ENCODE results near the gene OR5H15. TPM values are rescaled to one million over a fixed set of nuclear protein-coding genes. Genes with fewer than 3 reads are reported as not detected.
"Not testable (repeated sequence)": the region's sequence is repeated elsewhere in the genome, so short reads cannot be mapped to it uniquely, and the experiment has no call there.

OR5H15 gene
- total RNA-seq, result not detected
- not detected for polyA plus RNA-seq

DNA sequence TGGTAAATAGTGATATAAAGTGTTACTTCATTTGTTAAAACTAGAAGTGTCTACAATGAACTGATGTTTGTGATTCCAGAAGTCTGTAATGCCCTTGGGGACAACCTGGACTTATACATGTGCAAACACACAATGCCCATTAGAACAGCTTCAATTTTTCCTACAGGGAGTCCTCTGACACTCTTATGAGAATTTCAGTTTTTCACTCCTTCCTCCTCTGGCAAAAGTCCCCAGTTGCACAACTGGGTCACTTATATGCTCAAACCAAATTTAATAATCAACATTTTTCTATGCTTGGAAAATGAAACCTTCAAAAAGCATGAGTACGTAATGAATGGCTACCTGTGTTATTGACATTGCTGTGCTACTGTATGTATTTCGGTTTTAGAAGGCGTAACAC, at the start of gene OR5H15:
OR5H15 (plus strand) TSS at position 301 of the 400 bp plus-strand sequence. CDS start 2,004 bp downstream, outside the sequence.
- no peak within 1 kb of the TSS for H3K27ac Mint-ChIP-seq
- H3K36me3 ChIP-seq (ENCODE audit: insufficient read depth, low read length), result no peaks in the 10 kb centered on the region
- no peaks in the 10 kb centered on the region for H3K4me1 ChIP-seq (ENCODE audit: insufficient read depth, low read length)
- H3K9me3 ChIP-seq (ENCODE audit: control insufficient read depth in 1 of 2, low read length in 2 of 2), result no peaks in the 10 kb centered on the region
- no peak within 1 kb of the TSS for H3K4me3 ChIP-seq (ENCODE audit: low read length in 2 of 2)
- H3K4me3 Mint-ChIP-seq, result no peak within 1 kb of the TSS
- no peaks in the 10 kb centered on the region for H3K27me3 ChIP-seq (ENCODE audit: insufficient read depth, low read length)
- POLR2A ChIA-PET (ENCODE audit: partially characterized antibody), result no interaction called here
- no peaks in the 10 kb centered on the region for H3K4me1 Mint-ChIP-seq
- intact Hi-C loops (cut with micrococcal nuclease), result no loop called here
- H3K27ac ChIP-seq (ENCODE audit: low read depth, low read length), result no peak within 1 kb of the TSS
- peaks cover 2 to 4% of the 10 kb centered on the region in 2 donors for H3K27me3 Mint-ChIP-seq
- no peaks in the 10 kb centered on the region for H3K36me3 Mint-ChIP-seq
- CTCF ChIA-PET (ENCODE audit: partially characterized antibody), result no interaction called here
- no peak for DNase-seq
- H3K9me3 Mint-ChIP-seq, result no peaks in the 10 kb centered on the region

DNA sequence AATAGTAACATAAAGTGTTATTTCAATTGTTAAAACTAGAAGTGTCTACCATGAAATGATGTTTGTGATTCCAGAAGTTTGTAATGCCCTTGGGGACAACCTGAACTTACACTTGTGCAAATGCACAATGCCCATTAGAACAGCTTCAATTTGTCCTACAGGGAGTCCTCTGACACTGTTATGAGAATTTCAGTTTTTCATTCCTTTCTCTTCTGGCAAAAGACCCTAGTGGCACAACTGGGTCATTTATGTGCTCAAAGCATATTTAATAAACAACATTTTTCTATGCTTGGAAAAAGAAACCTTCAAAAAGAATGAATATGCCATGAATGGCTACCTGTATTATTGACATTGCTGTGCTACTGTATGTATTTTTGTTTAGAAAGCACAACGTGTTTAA, 36.1 kb upstream of the OR5H15 start, which contains the start of gene OR5H1:
OR5H1 (plus strand) TSS at position 301 of the 400 bp plus-strand sequence. CDS start 1,977 bp downstream, outside the sequence.
- H3K27me3 ChIP-seq (ENCODE audit: insufficient read depth, low read length), result no peaks in the 10 kb centered on the region
- no peak within 1 kb of the TSS for H3K4me3 ChIP-seq (ENCODE audit: low read length in 2 of 2)
- no peaks in the 10 kb centered on the region for H3K4me1 ChIP-seq (ENCODE audit: insufficient read depth, low read length)
- no peak for DNase-seq
- peaks cover 4 to 5% of the 10 kb centered on the region in 2 donors for H3K27me3 Mint-ChIP-seq
- no peak within 1 kb of the TSS for H3K4me3 Mint-ChIP-seq
- H3K27ac ChIP-seq (ENCODE audit: low read depth, low read length), result no peak within 1 kb of the TSS
- ChIA-PET POLR2A (ENCODE audit: partially characterized antibody) (no interaction called here), CTCF (ENCODE audit: partially characterized antibody) (no interaction called here)
- no peaks in the 10 kb centered on the region for H3K36me3 ChIP-seq (ENCODE audit: insufficient read depth, low read length)
- intact Hi-C loops (cut with micrococcal nuclease), result no loop called here
- no peaks in the 10 kb centered on the region for H3K4me1 Mint-ChIP-seq
- no peaks in the 10 kb centered on the region for H3K9me3 Mint-ChIP-seq
- no peaks in the 10 kb centered on the region for H3K36me3 Mint-ChIP-seq
- H3K27ac Mint-ChIP-seq, result no peak within 1 kb of the TSS
- no peaks in the 10 kb centered on the region for H3K9me3 ChIP-seq (ENCODE audit: control insufficient read depth in 1 of 2, low read length in 2 of 2)

DNA sequence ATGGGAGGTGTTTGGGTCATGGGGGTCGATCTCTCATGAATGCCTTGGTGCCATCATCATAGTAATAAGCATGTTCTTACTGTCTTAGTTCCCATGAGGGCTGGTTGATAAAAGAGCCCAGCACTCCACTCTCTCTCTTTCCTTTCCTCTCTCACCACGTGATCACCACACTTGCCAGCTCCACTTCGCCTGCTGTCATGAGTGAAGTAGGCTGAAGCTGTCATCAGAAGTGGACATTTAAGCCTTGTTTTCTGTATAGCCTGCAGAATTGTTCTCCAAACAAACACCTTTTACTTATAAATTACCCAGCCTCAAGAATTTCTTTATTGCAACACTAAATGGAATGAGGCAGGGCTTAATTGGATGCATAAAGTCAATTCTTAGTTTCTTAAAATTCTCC, 29.9 kb upstream of the OR5H15 start:
- no peaks in the 10 kb centered on the region for H3K9me3 ChIP-seq (ENCODE audit: control insufficient read depth in 1 of 2, low read length in 2 of 2)
- H3K36me3 ChIP-seq (ENCODE audit: insufficient read depth, low read length), result no peaks in the 10 kb centered on the region
- Mint-ChIP-seq H3K4me3 (no peak overlapping the region), H3K4me1 (no peaks in the 10 kb centered on the region), H3K27ac (no peak overlapping the region), H3K27me3 (peaks cover 0 to 6% of the 10 kb centered on the region in 2 donors), H3K36me3 (no peaks in the 10 kb centered on the region), H3K9me3 (no peaks in the 10 kb centered on the region)
- ChIA-PET POLR2A (ENCODE audit: partially characterized antibody) (no interaction called here), CTCF (ENCODE audit: partially characterized antibody) (no interaction called here)
- no peak overlapping the region for H3K27ac ChIP-seq (ENCODE audit: low read depth, low read length)
- intact Hi-C loops (cut with micrococcal nuclease), result no loop called here
- no peaks in the 10 kb centered on the region for H3K27me3 ChIP-seq (ENCODE audit: insufficient read depth, low read length)
- no peak for DNase-seq
- no peak overlapping the region for H3K4me3 ChIP-seq (ENCODE audit: low read length in 2 of 2)
- no peaks in the 10 kb centered on the region for H3K4me1 ChIP-seq (ENCODE audit: insufficient read depth, low read length)

DNA sequence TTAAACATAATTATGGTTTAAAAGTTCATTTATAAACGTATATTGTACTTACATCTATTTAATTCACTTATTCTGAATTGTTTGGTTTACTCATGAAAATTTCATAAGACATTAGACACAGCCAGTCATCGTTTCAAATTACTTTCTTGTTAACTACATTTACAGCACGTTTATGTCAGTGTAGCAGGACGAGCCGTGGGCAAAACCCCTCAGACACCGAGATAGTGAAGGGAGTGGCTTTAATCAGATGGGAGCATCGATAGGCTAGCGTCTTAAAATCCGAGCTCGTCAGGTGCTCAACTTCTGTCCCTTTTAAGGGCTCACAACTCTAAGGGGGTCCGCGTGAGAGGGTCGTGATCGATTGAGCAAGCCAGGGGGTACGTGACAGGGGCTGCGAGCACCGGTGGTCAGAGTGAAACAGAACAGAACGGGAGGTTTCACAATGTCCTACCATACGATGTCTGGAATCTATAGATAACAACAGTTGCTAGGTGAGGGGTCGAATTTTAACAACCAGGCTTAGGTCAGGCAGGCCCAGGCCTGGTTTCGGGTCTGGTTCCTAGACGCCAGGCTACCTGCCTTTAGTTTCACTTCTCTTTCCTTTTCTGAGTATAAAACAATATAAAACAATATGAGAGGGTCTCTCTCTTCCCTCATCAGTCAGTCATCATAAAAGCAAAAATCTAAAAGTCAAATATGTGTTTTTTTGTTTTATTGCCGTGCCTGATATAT, 28.5 kb upstream of the OR5H15 start:
- H3K27ac ChIP-seq (ENCODE audit: low read depth, low read length); H3K4me3 Mint-ChIP-seq; H3K9me3 Mint-ChIP-seq; H3K27me3 Mint-ChIP-seq; POLR2A ChIA-PET (ENCODE audit: partially characterized antibody); H3K27me3 ChIP-seq (ENCODE audit: insufficient read depth, low read length); H3K36me3 ChIP-seq (ENCODE audit: insufficient read depth, low read length); DNase-seq; H3K4me3 ChIP-seq (ENCODE audit: low read length in 2 of 2); H3K27ac Mint-ChIP-seq; H3K36me3 Mint-ChIP-seq; intact Hi-C loops (cut with micrococcal nuclease); H3K4me1 Mint-ChIP-seq; CTCF ChIA-PET (ENCODE audit: partially characterized antibody); H3K9me3 ChIP-seq (ENCODE audit: control insufficient read depth in 1 of 2, low read length in 2 of 2); H3K4me1 ChIP-seq (ENCODE audit: insufficient read depth, low read length): not testable (repeated sequence)

DNA sequence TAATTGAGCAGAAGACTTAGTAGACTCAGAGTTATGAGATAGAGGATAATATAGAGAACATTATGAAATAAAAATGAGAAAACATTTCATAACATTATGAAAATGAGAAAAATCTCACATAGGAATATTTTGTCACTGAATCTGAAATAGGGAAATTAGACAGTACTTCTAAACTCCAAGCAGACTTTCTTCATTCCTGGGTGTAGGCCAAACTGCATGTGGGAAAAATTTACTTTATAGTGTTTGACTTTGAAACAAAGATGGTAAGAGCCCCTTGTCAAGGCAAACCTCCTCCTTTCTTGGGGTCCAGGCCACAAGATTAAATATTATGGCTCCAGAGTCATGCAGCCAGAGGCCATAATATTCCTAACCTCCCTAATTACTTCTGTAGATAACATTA, 26.0 kb upstream of the OR5H15 start:
- H3K4me3 ChIP-seq (ENCODE audit: low read length in 2 of 2), result no peak overlapping the region
- H3K27me3 Mint-ChIP-seq, result peaks cover 4 to 8% of the 10 kb centered on the region in 2 donors
- no peak overlapping the region for H3K27ac Mint-ChIP-seq
- no peaks in the 10 kb centered on the region for H3K27me3 ChIP-seq (ENCODE audit: insufficient read depth, low read length)
- no peaks in the 10 kb centered on the region for H3K36me3 ChIP-seq (ENCODE audit: insufficient read depth, low read length)
- H3K27ac ChIP-seq (ENCODE audit: low read depth, low read length), result no peak overlapping the region
- intact Hi-C loops (cut with micrococcal nuclease), result loop anchor here (2.0 kb wide), 1 partner anchor 42 kb away; no protein-coding TSS in a partner anchor
- no peaks in the 10 kb centered on the region for H3K4me1 Mint-ChIP-seq
- ChIA-PET CTCF (ENCODE audit: partially characterized antibody) (no interaction called here), POLR2A (ENCODE audit: partially characterized antibody) (no interaction called here)
- DNase-seq, result no peak
- H3K4me1 ChIP-seq (ENCODE audit: insufficient read depth, low read length), result no peaks in the 10 kb centered on the region
- no peak overlapping the region for H3K4me3 Mint-ChIP-seq
- H3K9me3 Mint-ChIP-seq, result no peaks in the 10 kb centered on the region
- H3K36me3 Mint-ChIP-seq, result no peaks in the 10 kb centered on the region
- H3K9me3 ChIP-seq (ENCODE audit: control insufficient read depth in 1 of 2, low read length in 2 of 2), result no peaks in the 10 kb centered on the region

DNA sequence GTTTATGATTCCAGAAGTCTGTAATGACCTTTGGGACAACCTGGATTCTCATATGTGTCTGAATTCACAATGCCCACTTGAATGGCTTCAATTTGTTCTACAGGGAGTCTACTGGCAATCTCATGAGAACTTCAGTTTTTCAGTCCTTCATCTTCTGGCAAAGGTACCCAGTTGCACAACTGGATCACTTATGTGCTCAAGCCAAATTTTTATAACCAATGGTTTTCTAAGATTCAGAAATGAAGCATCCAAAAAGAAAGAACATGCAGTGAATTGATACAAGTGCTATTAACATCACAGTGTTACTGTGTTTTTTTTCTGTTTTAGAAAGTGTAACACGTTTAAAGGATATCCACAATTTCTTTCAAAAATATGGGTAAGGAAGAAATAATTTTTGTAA, 19.3 kb upstream of the OR5H15 start, which contains the start of gene OR5H14:
OR5H14 (plus strand) TSS at position 301 of the 400 bp plus-strand sequence. CDS start 1,907 bp downstream, outside the sequence.
- Histone ChIP-seq H3K36me3 (ENCODE audit: insufficient read depth, low read length) (no peaks in the 10 kb centered on the region), H3K4me3 (ENCODE audit: low read length in 2 of 2) (no peak within 1 kb of the TSS), H3K27me3 (ENCODE audit: insufficient read depth, low read length) (no peaks in the 10 kb centered on the region), H3K9me3 (ENCODE audit: control insufficient read depth in 1 of 2, low read length in 2 of 2) (no peaks in the 10 kb centered on the region), H3K27ac (ENCODE audit: low read depth, low read length) (no peak within 1 kb of the TSS), H3K4me1 (ENCODE audit: insufficient read depth, low read length) (no peaks in the 10 kb centered on the region)
- no peak within 1 kb of the TSS for H3K4me3 Mint-ChIP-seq
- peaks cover 2 to 14% of the 10 kb centered on the region in 2 donors for H3K27me3 Mint-ChIP-seq
- intact Hi-C loops (cut with micrococcal nuclease), result no loop called here
- no peaks in the 10 kb centered on the region for H3K4me1 Mint-ChIP-seq
- no peaks in the 10 kb centered on the region for H3K36me3 Mint-ChIP-seq
- POLR2A ChIA-PET (ENCODE audit: partially characterized antibody), result no interaction called here
- H3K9me3 Mint-ChIP-seq, result peaks cover 0 to under 1% (median 0%) of the 10 kb centered on the region in 8 donors
- CTCF ChIA-PET (ENCODE audit: partially characterized antibody), result no interaction called here
- no peak for DNase-seq
- H3K27ac Mint-ChIP-seq, result no peak within 1 kb of the TSS

DNA sequence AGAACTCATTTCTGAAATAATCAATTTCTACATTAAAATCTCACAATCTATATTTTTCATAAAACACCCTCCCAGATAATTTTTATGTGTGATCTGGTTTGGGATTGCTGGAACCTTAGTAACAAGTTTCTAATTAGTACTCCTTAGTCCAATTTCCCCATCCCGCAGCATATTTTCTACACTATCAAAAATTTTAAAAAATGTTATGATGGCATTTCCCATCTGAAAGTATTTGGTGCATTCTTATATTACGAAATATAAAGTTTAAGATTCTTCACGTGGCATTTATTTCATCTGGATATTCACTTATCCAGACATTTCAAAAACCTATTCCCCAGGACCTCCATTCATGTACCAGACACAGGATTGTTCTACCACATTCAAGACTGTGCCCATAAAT, 17.7 kb upstream of the OR5H15 start:
- CTCF ChIA-PET (ENCODE audit: partially characterized antibody), result no interaction called here
- H3K27me3 ChIP-seq (ENCODE audit: insufficient read depth, low read length), result no peaks in the 10 kb centered on the region
- no peaks in the 10 kb centered on the region for H3K9me3 ChIP-seq (ENCODE audit: control insufficient read depth in 1 of 2, low read length in 2 of 2)
- Mint-ChIP-seq H3K27me3 (peaks cover 0 to 8% of the 10 kb centered on the region in 2 donors), H3K9me3 (peaks cover 0 to 2% (median 0%) of the 10 kb centered on the region in 8 donors), H3K27ac (no peak overlapping the region), H3K4me3 (no peak overlapping the region), H3K36me3 (no peaks in the 10 kb centered on the region), H3K4me1 (no peaks in the 10 kb centered on the region)
- POLR2A ChIA-PET (ENCODE audit: partially characterized antibody), result no interaction called here
- intact Hi-C loops (cut with micrococcal nuclease), result no loop called here
- no peak overlapping the region for H3K27ac ChIP-seq (ENCODE audit: low read depth, low read length)
- H3K4me1 ChIP-seq (ENCODE audit: insufficient read depth, low read length), result no peaks in the 10 kb centered on the region
- H3K36me3 ChIP-seq (ENCODE audit: insufficient read depth, low read length), result no peaks in the 10 kb centered on the region
- DNase-seq, result no peak
- no peak overlapping the region for H3K4me3 ChIP-seq (ENCODE audit: low read length in 2 of 2)

All from CD4-positive, alpha-beta memory T cell (primary cell).